ENCODE data around the gene GDPD2.

GDPD2 gene

GRCh38 chrX:70446380-70447350, 23.6 kb downstream of the GDPD2 start:
- Mint-ChIP-seq H3K27ac (no peak overlapping the region), H3K27me3 (ENCODE audit: low read depth) (peaks cover 37% of the 10 kb centered on the region), H3K4me1 (ENCODE audit: low read depth) (peaks cover 5% of the 10 kb centered on the region), H3K9me3 (no peaks in the 10 kb centered on the region), H3K36me3 (ENCODE audit: low read depth) (no peaks in the 10 kb centered on the region), H3K4me3 (no peak overlapping the region)

- H3K27ac Mint-ChIP-seq = no peak overlapping the region
- no peak overlapping the region for H3K4me3 Mint-ChIP-seq
- peaks cover 12% of the 10 kb centered on the region for H3K27me3 Mint-ChIP-seq (ENCODE audit: low read depth)
- no peaks in the 10 kb centered on the region for H3K9me3 Mint-ChIP-seq
- H3K4me1 Mint-ChIP-seq (ENCODE audit: low read depth) = peaks cover 24% of the 10 kb centered on the region
- no peaks in the 10 kb centered on the region for H3K36me3 Mint-ChIP-seq (ENCODE audit: low read depth)
These were observed 26.4 kb downstream of the GDPD2 start for GRCh38 chrX:70449457-70449966.

GRCh38 chrX:70452143-70452733, 29.1 kb downstream of the GDPD2 start:
- Mint-ChIP-seq H3K36me3 (ENCODE audit: low read depth) (peaks cover 4% of the 10 kb centered on the region), H3K27ac (peak overlapping the region; percentile 78), H3K4me1 (ENCODE audit: low read depth) (peaks cover 34% of the 10 kb centered on the region), H3K9me3 (no peaks in the 10 kb centered on the region), H3K27me3 (ENCODE audit: low read depth) (no peaks in the 10 kb centered on the region), H3K4me3 (peak overlapping the region; percentile 91)

GRCh38 chrX:70453024-70453618, 30.0 kb downstream of the GDPD2 start:
- H3K36me3 Mint-ChIP-seq (ENCODE audit: low read depth) = peaks cover 4% of the 10 kb centered on the region
- H3K4me3 Mint-ChIP-seq = peak overlapping the region; percentile 65
- H3K27me3 Mint-ChIP-seq (ENCODE audit: low read depth) = no peaks in the 10 kb centered on the region
- H3K27ac Mint-ChIP-seq = peak overlapping the region; percentile 29
- no peaks in the 10 kb centered on the region for H3K9me3 Mint-ChIP-seq
- H3K4me1 Mint-ChIP-seq (ENCODE audit: low read depth) = peaks cover 34% of the 10 kb centered on the region

- peak overlapping the region; percentile 89 for H3K4me3 Mint-ChIP-seq
- peaks cover 34% of the 10 kb centered on the region for H3K4me1 Mint-ChIP-seq (ENCODE audit: low read depth)
- peak overlapping the region; percentile 91 for H3K27ac Mint-ChIP-seq
- no peaks in the 10 kb centered on the region for H3K27me3 Mint-ChIP-seq (ENCODE audit: low read depth)
- no peaks in the 10 kb centered on the region for H3K9me3 Mint-ChIP-seq
- peaks cover 10% of the 10 kb centered on the region for H3K36me3 Mint-ChIP-seq (ENCODE audit: low read depth)
These were observed 31.6 kb downstream of the GDPD2 start for GRCh38 chrX:70454441-70455365.

- no peaks in the 10 kb centered on the region for H3K27me3 Mint-ChIP-seq (ENCODE audit: low read depth)
- H3K4me1 Mint-ChIP-seq (ENCODE audit: low read depth) = peaks cover 34% of the 10 kb centered on the region
- peak overlapping the region; percentile 91 for H3K27ac Mint-ChIP-seq
- H3K36me3 Mint-ChIP-seq (ENCODE audit: low read depth) = peaks cover 12% of the 10 kb centered on the region
- H3K4me3 Mint-ChIP-seq = peak overlapping the region; percentile 89
- H3K9me3 Mint-ChIP-seq = no peaks in the 10 kb centered on the region
These were observed 32.5 kb downstream of the GDPD2 start for GRCh38 chrX:70455366-70456202.

- Mint-ChIP-seq H3K27ac (peak overlapping the region; percentile 91), H3K36me3 (ENCODE audit: low read depth) (peaks cover 17% of the 10 kb centered on the region), H3K9me3 (no peaks in the 10 kb centered on the region), H3K27me3 (ENCODE audit: low read depth) (no peaks in the 10 kb centered on the region), H3K4me3 (peak overlapping the region; percentile 89), H3K4me1 (ENCODE audit: low read depth) (peaks cover 34% of the 10 kb centered on the region)
These were observed 33.1 kb downstream of the GDPD2 start for GRCh38 chrX:70456256-70456655.

- Mint-ChIP-seq H3K27ac (no peak overlapping the region), H3K9me3 (no peaks in the 10 kb centered on the region), H3K27me3 (ENCODE audit: low read depth) (no peaks in the 10 kb centered on the region), H3K4me3 (no peak overlapping the region), H3K36me3 (ENCODE audit: low read depth) (peaks cover 20% of the 10 kb centered on the region), H3K4me1 (ENCODE audit: low read depth) (peaks cover 9% of the 10 kb centered on the region)
These were observed 37.9 kb downstream of the GDPD2 start for GRCh38 chrX:70461026-70461425.

GRCh38 chrX:70464051-70464450, 40.9 kb downstream of the GDPD2 start:
- Mint-ChIP-seq H3K27ac (no peak overlapping the region), H3K4me1 (ENCODE audit: low read depth) (peaks cover 2% of the 10 kb centered on the region), H3K36me3 (ENCODE audit: low read depth) (peaks cover 19% of the 10 kb centered on the region), H3K9me3 (no peaks in the 10 kb centered on the region), H3K27me3 (ENCODE audit: low read depth) (no peaks in the 10 kb centered on the region), H3K4me3 (no peak overlapping the region)

GRCh38 chrX:70466968-70467367, 43.9 kb downstream of the GDPD2 start:
- no peaks in the 10 kb centered on the region for H3K9me3 Mint-ChIP-seq
- peaks cover 9% of the 10 kb centered on the region for H3K36me3 Mint-ChIP-seq (ENCODE audit: low read depth)
- no peaks in the 10 kb centered on the region for H3K27me3 Mint-ChIP-seq (ENCODE audit: low read depth)
- peaks cover 14% of the 10 kb centered on the region for H3K4me1 Mint-ChIP-seq (ENCODE audit: low read depth)
- H3K27ac Mint-ChIP-seq = no peak overlapping the region
- no peak overlapping the region for H3K4me3 Mint-ChIP-seq

- Mint-ChIP-seq H3K27ac (no peak overlapping the region), H3K27me3 (ENCODE audit: low read depth) (no peaks in the 10 kb centered on the region), H3K4me1 (ENCODE audit: low read depth) (peaks cover 16% of the 10 kb centered on the region), H3K9me3 (no peaks in the 10 kb centered on the region), H3K4me3 (no peak overlapping the region), H3K36me3 (ENCODE audit: low read depth) (peaks cover 13% of the 10 kb centered on the region)
These were observed 45.6 kb downstream of the GDPD2 start for GRCh38 chrX:70468709-70469108.

- Mint-ChIP-seq H3K4me3 (no peak overlapping the region), H3K27ac (no peak overlapping the region), H3K36me3 (ENCODE audit: low read depth) (peaks cover 13% of the 10 kb centered on the region), H3K9me3 (no peaks in the 10 kb centered on the region), H3K4me1 (ENCODE audit: low read depth) (peaks cover 16% of the 10 kb centered on the region), H3K27me3 (ENCODE audit: low read depth) (no peaks in the 10 kb centered on the region)
These were observed 47.8 kb downstream of the GDPD2 start for GRCh38 chrX:70470850-70471289.

Measured in T-helper 1 cell treated with Interleukin-12 subunit alpha and Interleukin-12 subunit beta and Interleukin-4 antibody, amounts not matched to agents 30 μg/mL and 1 μg/mL, for 36 hours (primary cell).